Sigmoid colon (tissue), 7 donors: ENCODE measurements around the gene DNAJA3. TPM values are rescaled to one million over a fixed set of nuclear protein-coding genes. Genes with fewer than 3 reads are reported as not detected.

ENCODE experiments used
- DNase-seq: peaks from one replicate; pipeline ENCODE4 v3.0.0-alpha.2; 2019
- H3K27ac ChIP-seq, 4 donors: fragments of 200-600 bp; sonication (generic); one replicate each; pipeline ENCODE4 v1.5.1; 2016 to 2019; ENCODE audit warnings: mild to moderate bottlenecking in 1 of 4
- H3K27me3 ChIP-seq, 3 donors: fragments of 200-600 bp; sonication (generic); one replicate each; pipeline ENCODE4 v1.5.1; 2019; ENCODE audit warnings: mild to moderate bottlenecking in 1 of 3
- H3K36me3 ChIP-seq, 4 donors: fragments of 200-600 bp; sonication (generic); one replicate each; pipeline ENCODE4 v1.5.1; 2016 to 2019
- H3K4me1 ChIP-seq, 4 donors: fragments of 200-600 bp; sonication (generic); one replicate each; pipeline ENCODE4 v1.5.1; 2017 to 2019
- H3K4me3 ChIP-seq, 4 donors: fragments of 200-600 bp; sonication (generic); one replicate each; pipeline ENCODE4 v1.5.1; 2017 to 2019; ENCODE audit warnings: mild to moderate bottlenecking in 2 of 4, moderate library complexity in 1 of 4
- H3K9me3 ChIP-seq, 4 donors: fragments of 200-600 bp in 3 of 4; sonication (generic) in 3 of 4; one replicate each; pipeline versions ENCODE4 v1.5.1 to v1.6.1; 2013 to 2019
- CTCF ChIP-seq, 4 experiments: fragments of 450-650 bp in 3 of 4; fragments of 200-600 bp in 1 of 4; IDR thresholded peaks; one replicate each; pipeline ENCODE4 v1.5.1; 2016 to 2019; ENCODE audit warnings: antibody characterized with exemption in 4 of 4, mild to moderate bottlenecking in 3 of 4, moderate library complexity in 2 of 4
- EP300 ChIP-seq, 4 donors: sonication (generic); formaldehyde crosslinking; IDR thresholded peaks; one replicate each; pipeline ENCODE4 v1.6.1; 2017; ENCODE audit warnings: antibody characterized with exemption in 4 of 4
- POLR2A ChIP-seq, 2 donors: fragments of 450-650 bp; IDR thresholded peaks; one replicate each; pipeline ENCODE4 v1.6.1; 2016; ENCODE audit warnings: antibody characterized with exemption in 2 of 2, mild to moderate bottlenecking in 2 of 2, moderate library complexity in 2 of 2
- POLR2AphosphoS5 ChIP-seq, 4 donors: sonication (generic); formaldehyde crosslinking; IDR thresholded peaks; one replicate each; pipeline ENCODE4 v1.6.1; 2017; ENCODE audit warnings: antibody characterized with exemption in 4 of 4
- WGBS, 2 donors: extraction: QIAGEN DNeasy Blood & Tissue Kit; methylation state at CpG; one replicate each; pipeline ENCODE4 v1.1.7; 2013; 5-methylcytosine and 5-hydroxymethylcytosine counted together
- intact Hi-C: fragments of 100-400 bp; cut with DNase I; formaldehyde crosslinking; loops from one replicate; pipeline ENCODE4 v1.15.1; 2023
- polyA plus RNA-seq, 3 donors: library from polyadenylated mRNA; stranded (reverse); fragments of 200-250 nt; gene quantifications; one replicate each; pipeline ENCODE4 v1.2.3, GENCODE V29; 2013
- total RNA-seq, 4 donors: library from RNA; depleted of rRNA; stranded (reverse); fragments of >200 nt; gene quantifications; one replicate each; pipeline ENCODE4 v1.1.0, GENCODE V29; 2016
- donor health status: healthy with polysubstance abuse.
- donor health status: Bipolar disorder and iron deficiency.
- donor health status: healthy.

The DNAJA3 gene
- total and polyA plus RNA-seq, 7 donors, result 28.2 to 53.3 (median 44.2) TPM

GRCh38 chr16:4414187-4414917 lies 11.3 kb upstream of the DNAJA3 start:
- no peak for TF ChIP-seq CTCF (IDR thresholded peaks at IDR 0.05)
- no peak for TF ChIP-seq EP300 (IDR thresholded peaks at IDR 0.05)
- TF ChIP-seq POLR2A (IDR thresholded peaks at IDR 0.05), result no peak
- TF ChIP-seq POLR2AphosphoS5 (IDR thresholded peaks at IDR 0.05), result no peak
- intact Hi-C loops, result loop anchor here (5.0 kb wide), 1 partner anchor 142 kb away; the partner anchor contains the start of gene TFAP4
- H3K4me3 ChIP-seq, result no peak overlapping the region
- DNase-seq, result no peak
- H3K27me3 ChIP-seq, result no peaks in the 10 kb centered on the region
- H3K9me3 ChIP-seq, result no peaks in the 10 kb centered on the region
- H3K4me1 ChIP-seq, result peaks cover 0 to 49% (median 27%) of the 10 kb centered on the region in 4 donors
- 64 to 73% methylated on average over 7 of the region's 7 CpGs for WGBS, 2 donors
- peaks cover 0 to 17% (median 0%) of the 10 kb centered on the region in 4 donors for H3K36me3 ChIP-seq
- H3K27ac ChIP-seq, result no peak overlapping the region

- DNase-seq, result no peak
- WGBS, 2 donors, result 1% methylated on average over 44 of the region's 44 CpGs
- TF ChIP-seq POLR2AphosphoS5 (IDR thresholded peaks at IDR 0.05), result peak in 3 of 4 donors; percentile 20 to 44 (median 32)
- no peak for TF ChIP-seq CTCF (IDR thresholded peaks at IDR 0.05)
- TF ChIP-seq EP300 (IDR thresholded peaks at IDR 0.05), result no peak
- TF ChIP-seq POLR2A (IDR thresholded peaks at IDR 0.05), result no peak
- Histone ChIP-seq H3K4me1 (peaks cover 0 to 40% (median 27%) of the 10 kb centered on the region in 4 donors), H3K4me3 (peak overlapping the region; percentile 52 to 94 (median 85)), H3K27ac (peak overlapping the region; percentile 73 to 80 (median 79)), H3K36me3 (peaks cover 0 to 9% (median 0%) of the 10 kb centered on the region in 4 donors), H3K9me3 (no peaks in the 10 kb centered on the region), H3K27me3 (no peaks in the 10 kb centered on the region)
- intact Hi-C loops, result no loop called here
Observed at GRCh38 chr16:4415538-4416199, 10.0 kb upstream of the DNAJA3 start.

GRCh38 chr16:4416200-4417032 lies 9.3 kb upstream of the DNAJA3 start, which contains the start of gene CORO7:
CORO7 (minus strand) TSS chr16:4416596; CDS start chr16:4416518, 78 bp downstream.
- Histone ChIP-seq H3K4me1 (peaks cover 0 to 35% (median 24%) of the 10 kb centered on the region in 4 donors), H3K36me3 (peaks cover 0 to 9% (median 0%) of the 10 kb centered on the region in 4 donors), H3K27me3 (no peaks in the 10 kb centered on the region), H3K27ac (peak within 1 kb of the TSS; percentile 73 to 80 (median 79)), H3K4me3 (peak within 1 kb of the TSS; percentile 52 to 94 (median 85)), H3K9me3 (no peaks in the 10 kb centered on the region)
- TF ChIP-seq CTCF (IDR thresholded peaks at IDR 0.05), result peak in 1 of 4 experiments; percentile 11
- TF ChIP-seq POLR2AphosphoS5 (IDR thresholded peaks at IDR 0.05), result peak; percentile 49 to 90 (median 86)
- TF ChIP-seq POLR2A (IDR thresholded peaks at IDR 0.05), result no peak
- intact Hi-C loops, result no loop called here
- 0% methylated on average over 92 of the region's 92 CpGs for WGBS, 2 donors
- DNase-seq, result peak; percentile 98

GRCh38 chr16:4419402-4419959 lies 6.2 kb upstream of the DNAJA3 start:
- H3K36me3 ChIP-seq, result no peaks in the 10 kb centered on the region
- H3K27me3 ChIP-seq, result no peaks in the 10 kb centered on the region
- H3K27ac ChIP-seq, result no peak overlapping the region
- no peaks in the 10 kb centered on the region for H3K9me3 ChIP-seq
- WGBS, 2 donors, result 62 to 79% methylated on average over 7 of the region's 7 CpGs
- no peak for DNase-seq
- no peak overlapping the region for H3K4me3 ChIP-seq
- H3K4me1 ChIP-seq, result peaks cover 0 to 20% (median 14%) of the 10 kb centered on the region in 4 donors
- intact Hi-C loops, result no loop called here
- no peak for TF ChIP-seq POLR2A (IDR thresholded peaks at IDR 0.05)
- no peak for TF ChIP-seq CTCF (IDR thresholded peaks at IDR 0.05)
- no peak for TF ChIP-seq EP300 (IDR thresholded peaks at IDR 0.05)
- TF ChIP-seq POLR2AphosphoS5 (IDR thresholded peaks at IDR 0.05), result no peak
